ENCODE data around the gene RLBP1.

The RLBP1 gene

GRCh38 chr15:89225588-89225987 is 4.2 kb upstream of the RLBP1 start:
- no peak overlapping the region for H3K27ac ChIP-seq (replicated peaks)
- no peak for DNase-seq (ENCODE audit: low read depth in 1 of 2, low spot score in 1 of 2)
- no peak overlapping the region for H3K4me3 ChIP-seq (replicated peaks; ENCODE audit: insufficient read depth, low read length)
- H3K27me3 ChIP-seq (ENCODE audit: insufficient read depth, poor library complexity, severe bottlenecking): no peaks in the 10 kb centered on the region
- TF ChIP-seq SPI1 (IDR thresholded peaks at IDR 0.05; ENCODE audit: borderline replicate concordance, low read depth) (no peak), POLR2AphosphoS5 (IDR thresholded peaks at IDR 0.05; ENCODE audit: low read depth) (no peak), CTCF (IDR thresholded peaks at IDR 0.05; ENCODE audit: insufficient read depth, low read length) (no peak), REST (IDR thresholded peaks at IDR 0.05; ENCODE audit: insufficient replicate concordance, low read depth) (no peak), GABPA (IDR thresholded peaks at IDR 0.05; ENCODE audit: low read depth) (no peak)

GRCh38 chr15:89218531-89218930 is 2.8 kb downstream of the RLBP1 start:
- TF ChIP-seq SPI1 (IDR thresholded peaks at IDR 0.05; ENCODE audit: borderline replicate concordance, low read depth) (peak; percentile 54; the same call in 1 of the 2 replicates), REST (IDR thresholded peaks at IDR 0.05; ENCODE audit: insufficient replicate concordance, low read depth) (no peak), CTCF (IDR thresholded peaks at IDR 0.05; ENCODE audit: insufficient read depth, low read length) (no peak), POLR2AphosphoS5 (IDR thresholded peaks at IDR 0.05; ENCODE audit: low read depth) (no peak)
- Histone ChIP-seq H3K4me3 (replicated peaks; ENCODE audit: insufficient read depth, low read length) (no peak overlapping the region), H3K27ac (replicated peaks) (no peak overlapping the region), H3K27me3 (ENCODE audit: insufficient read depth, poor library complexity, severe bottlenecking) (no peaks in the 10 kb centered on the region)
- no peak for DNase-seq (ENCODE audit: low read depth in 1 of 2, low spot score in 1 of 2)

GRCh38 chr15:89217686-89218376 is 3.5 kb downstream of the RLBP1 start:
- H3K27ac ChIP-seq (replicated peaks): no peak overlapping the region
- H3K27me3 ChIP-seq (ENCODE audit: insufficient read depth, poor library complexity, severe bottlenecking): no peaks in the 10 kb centered on the region
- TF ChIP-seq CTCF (IDR thresholded peaks at IDR 0.05; ENCODE audit: insufficient read depth, low read length): no peak
- TF ChIP-seq POLR2AphosphoS5 (IDR thresholded peaks at IDR 0.05; ENCODE audit: low read depth): no peak
- no peak for TF ChIP-seq SPI1 (IDR thresholded peaks at IDR 0.05; ENCODE audit: borderline replicate concordance, low read depth)
- no peak for TF ChIP-seq GABPA (IDR thresholded peaks at IDR 0.05; ENCODE audit: low read depth)
- no peak for TF ChIP-seq REST (IDR thresholded peaks at IDR 0.05; ENCODE audit: insufficient replicate concordance, low read depth)
- no peak overlapping the region for H3K4me3 ChIP-seq (replicated peaks; ENCODE audit: insufficient read depth, low read length)
- DNase-seq (ENCODE audit: low read depth in 1 of 2, low spot score in 1 of 2): no peak

All from HL-60 (cell line).